LNCaP clone FGC (cell line): ENCODE data around the gene TMIGD1.
"Not testable (repeated sequence)": the region's sequence is repeated elsewhere in the genome, so short reads cannot be mapped to it uniquely, and the experiment has no call there.

ENCODE experiments used
- DNase-seq: peaks from one replicate; pipeline ENCODE4 v3.0.0-alpha.2; 2011; ENCODE audit warnings: low read depth
- H3K4me3 ChIP-seq: 2 replicates; pipeline ENCODE4 v1.5.1; 2011; ENCODE audit warnings: mild to moderate bottlenecking, low read depth, low read length, control low read depth
- CTCF ChIP-seq: IDR thresholded peaks from 2 replicates; pipeline ENCODE4 v1.5.1; 2012; ENCODE audit warnings: mild to moderate bottlenecking; ENCODE audit not compliant: control insufficient read depth, insufficient read depth; ENCODE audit errors: extremely low read depth

The TMIGD1 gene

GRCh38 chr17:30358055-30358760 is 24.4 kb upstream of the TMIGD1 start:
- H3K4me3 ChIP-seq: no peak overlapping the region
- DNase-seq: no peak
- no peak for TF ChIP-seq CTCF

- no peak for TF ChIP-seq CTCF
- DNase-seq: no peak
- no peak overlapping the region for H3K4me3 ChIP-seq
Measured at GRCh38 chr17:30357476-30357875, 23.6 kb upstream of the TMIGD1 start.

- no peak for DNase-seq
- no peak for TF ChIP-seq CTCF
- no peak overlapping the region for H3K4me3 ChIP-seq
Measured at GRCh38 chr17:30354701-30355100, 20.8 kb upstream of the TMIGD1 start.

GRCh38 chr17:30352240-30352814 is 18.5 kb upstream of the TMIGD1 start:
- TF ChIP-seq CTCF: no peak
- H3K4me3 ChIP-seq: no peak overlapping the region
- no peak for DNase-seq

- no peak for TF ChIP-seq CTCF
- DNase-seq: no peak
- H3K4me3 ChIP-seq: no peak overlapping the region
Measured at GRCh38 chr17:30351735-30352134, 17.9 kb upstream of the TMIGD1 start.

GRCh38 chr17:30351263-30351662 is 17.4 kb upstream of the TMIGD1 start:
- not testable (repeated sequence) for H3K4me3 ChIP-seq, DNase-seq

- H3K4me3 ChIP-seq: no peak overlapping the region
- no peak for DNase-seq
- TF ChIP-seq CTCF: no peak
Measured at GRCh38 chr17:30349252-30349651, 15.4 kb upstream of the TMIGD1 start.
